LNCaP clone FGC (cell line): ENCODE results near the gene SHISA7.

Source experiments
- DNase-seq: peaks from one replicate; pipeline ENCODE4 v3.0.0-alpha.2; 2011; ENCODE audit warnings: low read depth
- H3K4me3 ChIP-seq: 2 replicates; pipeline ENCODE4 v1.5.1; 2011; ENCODE audit warnings: mild to moderate bottlenecking, low read depth, low read length, control low read depth
- TF ChIP-seq, protein P1 (sequence below): IDR thresholded peaks from 2 replicates; pipeline ENCODE4 v1.5.1; 2012; ENCODE audit warnings: mild to moderate bottlenecking; ENCODE audit not compliant: control insufficient read depth, insufficient read depth; ENCODE audit errors: extremely low read depth

SHISA7 gene

DNA sequence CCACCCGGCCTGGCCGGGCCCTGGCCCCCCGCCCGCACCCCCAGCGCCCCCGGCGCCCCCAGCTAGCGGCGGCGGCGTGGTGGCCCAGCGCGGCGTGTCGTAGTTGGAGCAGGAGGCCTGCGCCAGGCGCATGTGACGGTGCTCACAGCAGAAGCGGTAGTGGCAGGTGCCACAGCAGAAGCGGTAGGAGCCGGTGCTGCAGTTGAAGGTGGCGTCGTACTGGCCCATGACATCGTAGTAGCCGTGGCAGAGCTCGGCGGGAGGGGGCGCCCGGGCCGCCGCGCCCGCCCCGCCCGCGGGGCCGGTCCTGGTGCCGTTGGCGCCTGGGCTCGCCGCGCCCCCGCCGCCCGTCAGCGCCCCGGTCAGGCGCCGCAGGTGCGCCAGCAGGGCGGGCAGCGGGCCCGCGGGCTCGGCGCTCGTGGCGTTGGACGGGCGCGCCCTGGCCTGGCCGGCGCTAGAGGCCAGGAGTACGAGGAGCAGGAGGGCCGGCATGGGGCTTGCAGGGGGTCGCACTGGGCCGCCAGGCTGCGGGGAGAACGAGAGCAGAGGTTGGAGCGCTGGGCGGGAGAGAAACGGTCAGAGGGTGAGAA is 633 bp downstream of the SHISA7 start:
- H3K4me3 ChIP-seq = no peak overlapping the region
- TF ChIP-seq, protein P1, sequence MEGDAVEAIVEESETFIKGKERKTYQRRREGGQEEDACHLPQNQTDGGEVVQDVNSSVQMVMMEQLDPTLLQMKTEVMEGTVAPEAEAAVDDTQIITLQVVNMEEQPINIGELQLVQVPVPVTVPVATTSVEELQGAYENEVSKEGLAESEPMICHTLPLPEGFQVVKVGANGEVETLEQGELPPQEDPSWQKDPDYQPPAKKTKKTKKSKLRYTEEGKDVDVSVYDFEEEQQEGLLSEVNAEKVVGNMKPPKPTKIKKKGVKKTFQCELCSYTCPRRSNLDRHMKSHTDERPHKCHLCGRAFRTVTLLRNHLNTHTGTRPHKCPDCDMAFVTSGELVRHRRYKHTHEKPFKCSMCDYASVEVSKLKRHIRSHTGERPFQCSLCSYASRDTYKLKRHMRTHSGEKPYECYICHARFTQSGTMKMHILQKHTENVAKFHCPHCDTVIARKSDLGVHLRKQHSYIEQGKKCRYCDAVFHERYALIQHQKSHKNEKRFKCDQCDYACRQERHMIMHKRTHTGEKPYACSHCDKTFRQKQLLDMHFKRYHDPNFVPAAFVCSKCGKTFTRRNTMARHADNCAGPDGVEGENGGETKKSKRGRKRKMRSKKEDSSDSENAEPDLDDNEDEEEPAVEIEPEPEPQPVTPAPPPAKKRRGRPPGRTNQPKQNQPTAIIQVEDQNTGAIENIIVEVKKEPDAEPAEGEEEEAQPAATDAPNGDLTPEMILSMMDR = no peak
- DNase-seq = no peak

DNA sequence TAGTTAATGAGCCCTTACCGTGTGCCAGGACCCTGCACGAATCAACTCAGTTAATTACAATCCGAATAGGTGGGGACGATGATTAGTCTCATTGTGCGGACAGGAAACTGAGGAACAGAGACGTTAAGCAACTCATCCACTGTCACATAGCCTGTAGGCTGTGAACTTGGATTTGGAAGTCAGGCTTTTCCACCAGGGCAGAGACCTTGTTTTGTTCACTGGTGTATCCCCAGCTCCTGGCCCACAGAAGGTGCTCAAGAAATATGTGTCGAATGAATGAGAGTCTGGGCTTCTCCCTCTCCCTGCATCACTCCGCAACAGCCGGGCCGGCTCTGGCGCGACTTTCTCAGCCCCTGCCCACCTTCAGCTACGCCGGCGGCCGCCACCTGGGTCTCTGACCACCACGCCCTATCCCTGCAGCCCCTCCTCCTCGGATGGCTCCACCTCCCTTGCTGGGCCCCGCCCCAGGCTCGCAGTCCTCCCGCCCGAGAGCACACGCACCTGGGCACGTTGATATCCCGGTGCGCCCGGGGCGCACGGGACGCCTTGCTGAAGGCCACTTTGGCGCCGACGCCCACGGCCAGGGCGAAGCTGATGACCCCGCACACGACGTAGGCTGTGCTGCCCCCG is 1.3 kb downstream of the SHISA7 start:
- no peak for DNase-seq
- H3K4me3 ChIP-seq = no peak overlapping the region

DNA sequence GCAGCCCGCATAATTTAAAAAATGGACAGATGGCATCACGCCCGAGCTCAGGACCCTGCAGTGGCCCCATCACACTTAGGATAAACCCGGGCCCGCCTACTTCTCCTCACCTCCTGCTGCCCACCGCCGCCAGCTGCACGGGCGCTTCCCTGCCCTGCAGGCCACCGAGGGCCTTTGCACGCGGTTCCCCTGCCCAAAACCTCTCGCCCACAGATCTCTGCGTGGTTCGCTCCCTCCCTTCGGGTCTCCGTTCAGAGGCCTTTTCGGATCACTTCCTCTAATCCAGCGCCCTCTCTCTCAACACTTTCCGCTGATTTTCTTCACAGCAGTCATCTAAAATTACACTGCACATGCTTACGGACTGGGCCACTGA is 1.8 kb downstream of the SHISA7 start:
- TF ChIP-seq, protein P1 = no peak
- no peak overlapping the region for H3K4me3 ChIP-seq
- no peak for DNase-seq

More for the DNA sequence above, 1.3 kb downstream of the SHISA7 start:
- TF ChIP-seq, protein P1 = no peak

DNA sequence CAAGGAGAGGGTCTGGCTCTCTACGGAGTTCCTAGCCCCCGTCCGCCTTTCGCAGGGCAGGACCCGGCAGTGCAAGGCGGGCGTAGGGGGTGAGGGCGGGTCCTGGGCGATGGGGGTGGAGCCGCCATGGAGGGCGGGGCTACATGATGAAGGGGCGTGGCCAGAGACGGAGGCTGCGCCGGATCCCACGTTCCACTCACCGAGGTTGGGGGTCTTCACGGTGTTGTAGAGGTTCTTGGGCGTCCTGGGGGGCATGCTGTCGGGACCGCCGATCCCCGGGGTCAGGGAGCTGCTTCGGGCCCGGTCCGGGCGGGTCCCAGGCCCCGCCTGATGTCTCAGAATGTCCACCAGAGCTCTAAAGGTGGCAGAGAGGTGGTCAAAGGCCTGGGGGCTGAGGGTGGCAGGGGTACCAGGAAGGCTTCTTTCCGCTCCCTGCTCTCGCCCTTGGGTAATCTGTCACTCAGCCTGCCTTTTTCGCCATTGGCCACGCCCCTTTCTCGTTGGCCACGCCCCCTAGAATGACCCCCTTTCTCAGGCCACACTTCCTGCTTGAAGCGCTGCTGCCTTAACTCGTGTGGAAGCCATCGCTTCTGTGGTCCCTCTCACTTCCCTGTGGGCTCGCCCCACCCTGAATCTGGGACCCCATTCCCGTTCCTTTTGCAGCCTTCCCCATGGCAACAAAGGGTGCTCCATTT is 2.5 kb downstream of the SHISA7 start:
- H3K4me3 ChIP-seq = no peak overlapping the region
- TF ChIP-seq, protein P1 = no peak
- no peak for DNase-seq

DNA sequence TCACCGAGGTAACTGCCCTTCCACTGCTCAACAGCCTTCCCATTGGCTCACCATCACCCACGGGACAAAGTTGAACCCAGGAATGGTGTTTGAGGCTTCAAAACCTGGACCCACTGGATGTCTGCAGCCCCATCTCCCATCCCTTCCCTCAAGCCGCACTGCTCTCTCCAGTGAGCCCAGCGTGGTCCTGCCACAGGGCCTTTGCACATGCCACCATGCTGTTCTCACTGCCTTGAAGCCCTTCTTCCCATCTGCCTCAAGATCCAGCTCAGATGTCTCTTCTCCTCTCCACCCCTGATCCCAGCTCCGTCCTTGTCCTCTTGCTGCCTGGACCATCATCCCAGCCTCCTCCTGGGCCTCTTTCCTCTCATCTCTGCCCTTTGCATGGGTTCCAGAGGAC is 4.0 kb downstream of the SHISA7 start:
- no peak for DNase-seq
- no peak overlapping the region for H3K4me3 ChIP-seq
- TF ChIP-seq, protein P1 = no peak

DNA sequence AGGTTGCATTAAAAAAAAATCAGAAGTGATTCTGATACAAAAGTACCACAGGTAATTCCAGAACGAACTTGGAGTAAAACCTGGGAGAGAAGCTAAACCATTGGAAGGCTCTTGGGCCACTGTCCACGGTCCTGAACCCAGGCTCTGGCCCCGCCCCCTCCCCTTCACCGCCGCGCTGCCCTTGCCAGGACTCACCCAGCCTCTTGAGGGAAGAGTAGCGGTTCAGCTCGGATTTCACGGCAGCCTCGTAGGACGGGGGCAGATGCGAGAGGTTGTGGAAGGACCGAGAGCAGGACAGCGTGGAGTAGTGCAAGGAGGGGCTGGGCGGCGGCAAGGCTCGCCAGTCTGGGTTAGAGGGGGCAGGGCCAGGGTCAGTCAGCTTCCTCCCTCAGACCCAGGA is 5.7 kb downstream of the SHISA7 start:
- TF ChIP-seq, protein P1 = no peak
- DNase-seq = no peak

More for the DNA sequence above, 5.7 kb downstream of the SHISA7 start:
- H3K4me3 ChIP-seq = no peak overlapping the region
